GM12874 (cell line): ENCODE data around the gene ICA1.

ENCODE experiments used
- TF ChIP-seq, protein P1 (sequence below): IDR thresholded peaks from 2 replicates; pipeline ENCODE4 v1.5.1; 2011; ENCODE audit warnings: low read depth, mild to moderate bottlenecking, control low read depth, low read length, moderate library complexity; ENCODE audit not compliant: insufficient read depth

ICA1 gene

DNA sequence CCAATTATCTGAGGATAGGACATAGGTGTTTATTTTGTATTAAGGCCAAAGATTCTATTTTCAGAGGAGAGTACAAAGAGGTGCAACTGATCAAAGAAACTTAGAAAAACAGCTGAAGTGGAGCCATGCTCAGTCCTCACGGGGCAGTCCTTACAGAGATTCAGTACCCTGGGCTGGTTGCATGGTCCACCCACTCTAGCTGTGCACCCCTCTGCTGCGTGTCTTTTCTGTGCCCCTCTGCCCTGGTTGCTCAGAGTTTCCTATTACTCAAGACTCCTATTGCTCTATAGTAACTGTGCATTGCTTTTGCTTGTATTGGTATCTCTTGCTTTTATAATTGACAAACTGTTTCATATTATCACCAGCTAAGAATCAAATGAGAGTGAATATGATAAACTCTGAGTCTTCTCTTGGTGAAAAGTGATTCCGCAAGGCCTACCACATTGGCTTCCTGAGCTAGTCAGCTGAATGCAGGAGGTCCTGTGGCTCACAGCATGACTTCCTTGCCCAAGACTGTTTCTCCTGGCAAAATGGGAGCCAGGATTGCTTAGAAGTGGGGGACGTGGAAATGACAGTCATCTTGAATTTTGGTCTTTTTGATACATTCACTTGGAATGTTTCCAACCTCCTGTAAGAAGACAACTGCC lies 156.4 kb downstream of the ICA1 start:
- TF ChIP-seq, protein P1, sequence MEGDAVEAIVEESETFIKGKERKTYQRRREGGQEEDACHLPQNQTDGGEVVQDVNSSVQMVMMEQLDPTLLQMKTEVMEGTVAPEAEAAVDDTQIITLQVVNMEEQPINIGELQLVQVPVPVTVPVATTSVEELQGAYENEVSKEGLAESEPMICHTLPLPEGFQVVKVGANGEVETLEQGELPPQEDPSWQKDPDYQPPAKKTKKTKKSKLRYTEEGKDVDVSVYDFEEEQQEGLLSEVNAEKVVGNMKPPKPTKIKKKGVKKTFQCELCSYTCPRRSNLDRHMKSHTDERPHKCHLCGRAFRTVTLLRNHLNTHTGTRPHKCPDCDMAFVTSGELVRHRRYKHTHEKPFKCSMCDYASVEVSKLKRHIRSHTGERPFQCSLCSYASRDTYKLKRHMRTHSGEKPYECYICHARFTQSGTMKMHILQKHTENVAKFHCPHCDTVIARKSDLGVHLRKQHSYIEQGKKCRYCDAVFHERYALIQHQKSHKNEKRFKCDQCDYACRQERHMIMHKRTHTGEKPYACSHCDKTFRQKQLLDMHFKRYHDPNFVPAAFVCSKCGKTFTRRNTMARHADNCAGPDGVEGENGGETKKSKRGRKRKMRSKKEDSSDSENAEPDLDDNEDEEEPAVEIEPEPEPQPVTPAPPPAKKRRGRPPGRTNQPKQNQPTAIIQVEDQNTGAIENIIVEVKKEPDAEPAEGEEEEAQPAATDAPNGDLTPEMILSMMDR, result no peak

DNA sequence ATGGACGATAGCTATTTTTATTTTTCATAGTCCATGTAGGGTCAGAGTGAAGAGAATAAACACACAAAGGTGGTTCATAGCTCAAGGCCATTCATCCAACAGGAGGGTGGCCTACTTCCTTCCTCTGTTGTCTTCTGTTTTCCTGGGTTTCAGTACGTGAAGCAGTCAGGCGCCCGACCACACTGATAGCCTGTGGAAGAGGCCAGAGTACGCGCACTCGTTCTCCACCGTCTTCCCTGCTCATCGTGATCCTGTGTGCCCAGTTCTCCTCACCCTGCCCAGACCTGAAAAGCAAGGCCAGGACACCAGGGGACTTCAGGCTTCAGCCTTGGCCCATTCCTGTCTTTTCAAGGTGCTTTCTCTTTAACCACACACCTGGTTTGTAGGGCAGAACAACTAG lies 158.7 kb downstream of the ICA1 start:
- TF ChIP-seq, protein P1, result no peak

DNA sequence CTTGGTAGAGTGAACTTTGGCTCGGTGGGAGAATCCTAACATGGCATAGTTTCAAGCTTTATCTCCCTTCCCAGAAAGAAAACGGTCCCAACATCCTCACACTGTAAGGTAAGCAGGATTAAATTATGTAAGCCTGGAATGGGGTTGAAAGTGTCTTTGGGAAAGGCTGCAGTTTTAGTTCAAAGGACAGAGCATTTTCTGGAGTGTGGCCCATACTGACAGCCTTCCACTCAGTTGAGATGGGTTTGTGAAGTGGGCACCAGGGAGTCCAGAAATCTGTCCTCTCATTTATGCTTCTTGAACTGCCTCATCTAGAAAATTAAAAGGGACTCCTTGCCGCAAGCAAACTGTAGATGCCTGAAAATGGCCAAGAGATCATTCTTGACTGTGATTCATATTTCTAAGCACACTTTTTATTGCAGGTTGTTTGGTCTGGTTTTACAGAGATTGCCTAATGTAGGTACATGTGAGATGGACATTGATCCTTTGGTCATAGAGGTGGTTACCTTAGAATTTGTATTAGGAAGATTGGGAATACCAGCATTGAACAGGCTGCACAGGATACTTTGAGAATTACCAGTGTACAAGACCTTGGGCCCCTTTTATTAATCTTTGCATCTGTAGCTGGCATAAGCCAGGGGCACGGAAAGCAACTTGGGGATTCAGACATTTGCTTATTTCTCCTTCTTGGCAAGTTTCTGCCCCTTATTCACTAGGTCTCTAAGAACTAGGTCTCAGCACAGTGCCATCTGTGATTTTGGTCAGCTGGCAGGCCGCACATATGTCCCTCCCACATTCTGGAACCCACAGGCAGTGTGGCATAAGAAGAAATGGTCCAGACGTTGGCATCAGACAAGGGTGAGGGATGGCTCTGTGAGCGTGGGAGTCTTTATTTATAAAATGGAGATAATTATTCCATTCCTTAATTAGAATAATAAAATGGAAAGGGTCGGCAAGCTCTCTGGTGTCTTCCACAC lies 167.5 kb downstream of the ICA1 start:
- TF ChIP-seq, protein P1, result no peak

DNA sequence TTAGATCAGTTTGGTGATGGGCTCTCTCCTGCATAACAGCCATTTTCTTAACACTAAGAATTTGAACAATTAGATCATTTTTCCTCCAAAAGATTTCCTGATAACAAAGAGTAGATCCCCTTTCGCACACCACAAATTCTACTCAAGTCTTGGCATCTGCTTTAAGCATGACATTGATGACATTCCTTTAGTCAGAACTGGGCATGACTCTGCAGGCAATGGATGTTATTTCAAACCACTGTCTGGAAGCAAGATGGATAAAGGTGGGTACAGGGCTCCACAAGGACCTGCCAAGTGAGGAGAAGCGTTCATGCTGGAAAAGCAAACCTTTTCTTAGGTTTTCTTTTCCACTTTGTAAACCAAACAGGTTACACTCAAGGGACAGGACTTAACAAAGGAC lies 169.8 kb downstream of the ICA1 start:
- TF ChIP-seq, protein P1, result no peak

DNA sequence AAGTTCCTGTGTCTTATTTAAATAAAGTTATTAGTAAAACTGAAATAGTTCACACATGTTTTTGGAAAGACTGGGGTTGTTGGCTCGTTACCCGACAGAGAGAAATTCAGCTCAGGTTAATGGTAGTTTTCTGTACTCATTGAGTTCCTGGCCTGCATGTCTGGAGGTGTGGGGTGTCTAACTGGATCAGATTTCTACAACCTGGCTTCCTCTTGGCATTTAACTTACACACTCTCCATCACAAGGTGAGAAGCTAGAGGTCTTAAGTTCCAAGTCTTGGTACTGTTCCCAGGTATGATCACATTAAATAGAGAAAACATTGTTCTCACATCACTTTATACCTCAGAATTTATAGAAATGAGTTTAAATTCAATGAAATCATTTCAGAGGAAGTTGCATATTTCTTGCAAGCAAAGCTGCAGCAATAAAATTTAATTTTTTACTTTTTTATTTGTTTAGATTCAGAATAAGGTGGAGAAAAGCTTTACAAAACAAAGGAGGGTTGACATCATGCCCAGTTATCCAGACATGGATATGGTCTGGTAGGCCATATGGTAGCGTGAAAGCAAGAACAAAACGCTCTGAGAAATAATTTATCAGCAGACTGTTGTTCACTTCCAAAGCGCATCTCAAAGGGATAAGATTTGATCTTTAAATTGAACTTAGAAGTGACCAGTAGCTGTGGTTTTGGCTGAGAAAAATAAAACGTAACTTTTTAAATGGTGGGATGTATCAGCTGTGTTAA lies 172.8 kb downstream of the ICA1 start:
- TF ChIP-seq, protein P1, result no peak

DNA sequence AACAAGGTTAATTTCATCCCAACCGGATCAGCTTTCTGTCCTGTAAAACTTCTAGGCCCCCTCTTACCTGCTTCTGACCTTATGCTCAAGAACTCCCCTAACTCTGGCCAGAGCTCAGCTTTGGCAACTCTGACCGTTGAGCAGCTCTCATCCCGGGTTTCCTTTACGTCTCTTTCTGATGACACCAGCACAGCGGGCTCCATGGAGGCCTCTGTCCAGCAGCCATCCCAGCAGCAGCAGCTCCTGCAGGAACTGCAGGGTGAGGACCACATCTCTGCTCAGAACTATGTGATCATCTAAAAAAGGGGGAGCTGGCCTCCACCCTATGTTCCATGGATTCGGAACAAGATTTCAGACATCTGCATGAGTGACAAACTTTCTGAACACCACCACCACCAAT lies 175.7 kb downstream of the ICA1 start:
- TF ChIP-seq, protein P1, result no peak

DNA sequence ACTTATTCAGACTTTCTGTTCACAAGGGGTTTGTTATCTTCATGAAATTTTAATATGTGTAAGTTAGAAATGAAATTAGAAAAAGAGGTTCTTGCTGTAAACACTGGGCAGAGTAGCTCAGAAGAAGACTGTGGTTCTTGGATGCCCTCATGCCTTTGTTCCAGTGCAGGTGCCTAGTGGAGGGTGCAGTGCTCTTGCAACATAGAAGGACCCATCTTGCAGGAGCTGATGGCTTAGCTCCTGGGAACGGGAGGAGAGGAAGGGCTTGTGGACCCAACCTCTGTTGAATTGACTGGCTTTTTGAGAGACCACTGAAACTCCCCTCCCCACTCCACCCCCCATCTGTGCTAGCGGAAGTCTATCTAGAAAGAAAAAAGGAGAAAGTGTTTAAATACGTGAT lies 176.5 kb downstream of the ICA1 start:
- TF ChIP-seq, protein P1, result no peak
